ENCODE data around the gene CDH4.

- TF ChIP-seq POLR2A (IDR thresholded peaks at IDR 0.05; ENCODE audit: low read depth, low read length) (no peak), CTCF (conservative IDR thresholded peaks at IDR 0.05; ENCODE audit: low read depth, low read length) (no peak), USF2 (IDR thresholded peaks at IDR 0.05; ENCODE audit: low read depth, low read length) (no peak)
Observed at GRCh38 chr20:61701401-61701800, 449.3 kb downstream of the CDH4 start.

All from IMR-90 (cell line).